ENCODE results near the gene FOXP1.
"Not testable (repeated sequence)": the region's sequence is repeated elsewhere in the genome, so short reads cannot be mapped to it uniquely, and the experiment has no call there.

Gene FOXP1

GRCh38 chr3:71358243-71358642 is 225.3 kb downstream of the FOXP1 start:
- DNase-seq, result no peak

- no peak for DNase-seq
Observed at GRCh38 chr3:71356265-71356664, 227.3 kb downstream of the FOXP1 start.

- peak; percentile 46 for DNase-seq
Observed at GRCh38 chr3:71355862-71356261, 227.7 kb downstream of the FOXP1 start.

GRCh38 chr3:71355037-71355436 is 228.5 kb downstream of the FOXP1 start:
- no peak for DNase-seq

GRCh38 chr3:71351403-71352149 is 232.0 kb downstream of the FOXP1 start:
- DNase-seq, result no peak

- no peak for DNase-seq
Observed at GRCh38 chr3:71350998-71351397, 232.5 kb downstream of the FOXP1 start.

GRCh38 chr3:71348831-71349230 is 234.7 kb downstream of the FOXP1 start:
- no peak for DNase-seq

GRCh38 chr3:71348001-71348632 is 235.4 kb downstream of the FOXP1 start:
- no peak for DNase-seq

- DNase-seq, result no peak
Observed at GRCh38 chr3:71346061-71346460, 237.5 kb downstream of the FOXP1 start.

- DNase-seq, result no peak
Observed at GRCh38 chr3:71345429-71346040, 238.0 kb downstream of the FOXP1 start.

- DNase-seq, result no peak
Observed at GRCh38 chr3:71341721-71342120, 241.8 kb downstream of the FOXP1 start.

GRCh38 chr3:71339049-71339448 is 244.5 kb downstream of the FOXP1 start:
- DNase-seq, result no peak

- no peak for DNase-seq
Observed at GRCh38 chr3:71332813-71333212, 250.7 kb downstream of the FOXP1 start.

GRCh38 chr3:71330909-71331308 is 252.6 kb downstream of the FOXP1 start:
- no peak for DNase-seq

GRCh38 chr3:71330505-71330904 is 253.0 kb downstream of the FOXP1 start:
- DNase-seq, result no peak

- DNase-seq, result no peak
Observed at GRCh38 chr3:71329817-71330216, 253.7 kb downstream of the FOXP1 start.

GRCh38 chr3:71328926-71329325 is 254.6 kb downstream of the FOXP1 start:
- DNase-seq, result no peak

GRCh38 chr3:71327936-71328335 is 255.6 kb downstream of the FOXP1 start:
- DNase-seq, result no peak

GRCh38 chr3:71325715-71326114 is 257.8 kb downstream of the FOXP1 start:
- no peak for DNase-seq

- DNase-seq, result not testable (repeated sequence)
Observed at GRCh38 chr3:71324224-71324623, 259.3 kb downstream of the FOXP1 start.

GRCh38 chr3:71323558-71323957 is 260.0 kb downstream of the FOXP1 start:
- DNase-seq, result no peak

- no peak for DNase-seq
Observed at GRCh38 chr3:71322154-71322553, 261.4 kb downstream of the FOXP1 start.

GRCh38 chr3:71319771-71320170 is 263.8 kb downstream of the FOXP1 start:
- DNase-seq, result no peak

GRCh38 chr3:71318458-71318827 is 265.1 kb downstream of the FOXP1 start:
- DNase-seq, result no peak
